Measurements from ENCODE around the gene GPX2.

DNA sequence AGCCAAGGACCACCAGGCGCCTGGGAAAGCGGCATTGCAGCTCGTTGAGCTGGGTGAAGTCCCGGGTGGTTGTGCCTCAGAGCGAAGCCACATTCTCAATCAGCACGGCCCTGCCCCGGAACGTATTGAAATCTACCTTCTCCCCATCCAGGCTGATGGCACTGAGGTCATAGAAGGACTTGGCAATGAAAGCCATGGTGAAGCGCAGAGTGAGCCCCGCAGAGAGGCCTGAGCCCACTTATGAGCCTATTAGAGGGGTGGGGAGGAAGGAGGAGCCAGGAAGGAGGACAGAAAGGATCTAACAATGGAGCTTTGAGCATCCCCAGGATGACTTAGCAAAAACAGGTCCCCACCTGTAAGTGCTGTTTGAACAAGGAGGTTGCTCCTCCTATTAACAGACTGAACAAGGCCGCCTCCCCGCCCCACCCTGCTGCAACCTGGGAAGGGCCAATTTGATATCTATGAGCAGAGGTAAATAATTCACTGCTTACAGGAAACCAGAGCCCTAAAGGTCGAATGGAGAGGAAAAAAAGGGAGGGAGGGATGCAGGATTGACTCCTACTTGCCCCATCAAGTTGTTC, at the start of gene GPX2:
- TF ChIP-seq POLR2A (IDR thresholded peaks at IDR 0.05) (no peak), CTCF (IDR thresholded peaks at IDR 0.05) (no peak)
